Nephron progenitor cell (in vitro differentiated cells): ENCODE measurements around the gene KIAA1958.
A peak's percentile ranks its signal among the peaks of the same experiment; 100 is the strongest.

Experiments used
- DNase-seq: peaks from one replicate; pipeline ENCODE4 v3.0.0; 2021
- H3K27ac Mint-ChIP-seq: 2 replicates; pipeline ENCODE4 v1.8.0; 2021; ENCODE audit warnings: mild to moderate bottlenecking, moderate library complexity, mixed read lengths
- H3K27me3 Mint-ChIP-seq: 2 replicates; pipeline ENCODE4 v1.8.0; 2021; ENCODE audit warnings: mild to moderate bottlenecking, low read depth, mixed read lengths; ENCODE audit not compliant: poor library complexity
- H3K36me3 Mint-ChIP-seq: 2 replicates; pipeline ENCODE4 v1.8.0; 2021; ENCODE audit warnings: low read depth, mixed read lengths
- H3K4me1 Mint-ChIP-seq: 2 replicates; pipeline ENCODE4 v1.8.0; 2021; ENCODE audit warnings: mixed read lengths
- H3K4me3 Mint-ChIP-seq: 2 replicates; pipeline ENCODE4 v1.8.0; 2021; ENCODE audit warnings: mild to moderate bottlenecking, moderate library complexity, mixed read lengths
- H3K9me3 Mint-ChIP-seq: 2 replicates; pipeline ENCODE4 v1.8.0; 2021; ENCODE audit warnings: mild to moderate bottlenecking, moderate library complexity, mixed read lengths
- TF ChIP-seq, protein P1 (sequence below): fragments of 200-600 bp; sonication (generic); IDR thresholded peaks from 2 replicates; pipeline ENCODE4 v1.5.0; 2021; ENCODE audit warnings: antibody characterized with exemption

KIAA1958 gene

DNA sequence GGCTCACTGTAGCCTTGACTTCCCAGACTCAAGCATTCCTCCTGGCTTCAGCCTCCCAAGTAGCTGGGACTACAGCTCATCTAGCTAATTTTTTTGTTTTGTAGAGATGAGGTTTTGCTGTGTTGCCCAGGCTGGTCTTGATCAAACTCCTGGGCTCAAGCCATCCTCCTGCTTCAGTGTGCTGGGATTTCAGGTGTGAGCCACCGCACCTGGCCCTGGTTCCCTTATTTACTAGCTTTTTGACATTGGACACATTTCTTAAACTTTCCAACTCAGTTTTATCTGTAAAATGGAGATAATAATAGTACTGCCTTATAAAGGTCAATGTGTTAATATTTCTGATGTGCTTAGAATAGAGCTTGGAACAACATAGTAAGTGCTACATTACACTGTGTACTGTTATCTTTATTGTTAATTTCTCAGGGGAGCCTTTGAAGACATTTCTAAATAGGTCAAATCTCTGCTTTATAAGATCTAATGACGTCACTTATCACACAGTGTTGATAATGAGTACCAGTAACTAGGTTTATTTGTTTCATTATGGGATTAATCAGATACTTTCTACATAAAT is 66.7 kb downstream of the KIAA1958 start:
- Mint-ChIP-seq H3K27me3 (no peaks in the 10 kb centered on the region), H3K4me3 (no peak overlapping the region), H3K36me3 (peaks cover 22% of the 10 kb centered on the region), H3K9me3 (no peaks in the 10 kb centered on the region), H3K27ac (no peak overlapping the region), H3K4me1 (peaks cover 23% of the 10 kb centered on the region)
- TF ChIP-seq, protein P1, sequence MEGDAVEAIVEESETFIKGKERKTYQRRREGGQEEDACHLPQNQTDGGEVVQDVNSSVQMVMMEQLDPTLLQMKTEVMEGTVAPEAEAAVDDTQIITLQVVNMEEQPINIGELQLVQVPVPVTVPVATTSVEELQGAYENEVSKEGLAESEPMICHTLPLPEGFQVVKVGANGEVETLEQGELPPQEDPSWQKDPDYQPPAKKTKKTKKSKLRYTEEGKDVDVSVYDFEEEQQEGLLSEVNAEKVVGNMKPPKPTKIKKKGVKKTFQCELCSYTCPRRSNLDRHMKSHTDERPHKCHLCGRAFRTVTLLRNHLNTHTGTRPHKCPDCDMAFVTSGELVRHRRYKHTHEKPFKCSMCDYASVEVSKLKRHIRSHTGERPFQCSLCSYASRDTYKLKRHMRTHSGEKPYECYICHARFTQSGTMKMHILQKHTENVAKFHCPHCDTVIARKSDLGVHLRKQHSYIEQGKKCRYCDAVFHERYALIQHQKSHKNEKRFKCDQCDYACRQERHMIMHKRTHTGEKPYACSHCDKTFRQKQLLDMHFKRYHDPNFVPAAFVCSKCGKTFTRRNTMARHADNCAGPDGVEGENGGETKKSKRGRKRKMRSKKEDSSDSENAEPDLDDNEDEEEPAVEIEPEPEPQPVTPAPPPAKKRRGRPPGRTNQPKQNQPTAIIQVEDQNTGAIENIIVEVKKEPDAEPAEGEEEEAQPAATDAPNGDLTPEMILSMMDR: no peak
- DNase-seq: no peak

DNA sequence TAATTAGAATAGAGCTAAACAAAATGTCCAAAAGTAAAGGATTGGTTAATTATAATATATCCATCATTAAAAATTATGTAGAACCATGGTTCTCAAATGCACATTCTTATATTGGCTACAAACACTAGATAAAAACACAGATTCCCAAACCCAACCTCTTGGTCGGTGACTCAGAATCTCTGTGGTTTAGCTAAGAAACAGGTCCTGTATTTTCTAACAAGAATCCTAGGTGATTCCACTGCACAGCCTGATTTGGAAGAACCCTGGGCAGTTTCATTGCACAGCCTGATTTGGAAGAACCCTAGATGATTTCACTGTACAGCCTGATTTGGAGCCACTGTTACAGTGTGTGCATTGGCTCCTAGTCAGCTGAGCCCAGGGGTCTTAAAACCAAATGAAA is 67.9 kb downstream of the KIAA1958 start:
- peaks cover 20% of the 10 kb centered on the region for H3K4me1 Mint-ChIP-seq
- no peak overlapping the region for H3K4me3 Mint-ChIP-seq
- TF ChIP-seq, protein P1: no peak
- no peaks in the 10 kb centered on the region for H3K27me3 Mint-ChIP-seq
- peaks cover 19% of the 10 kb centered on the region for H3K36me3 Mint-ChIP-seq
- H3K27ac Mint-ChIP-seq: no peak overlapping the region
- no peak for DNase-seq
- H3K9me3 Mint-ChIP-seq: no peaks in the 10 kb centered on the region

DNA sequence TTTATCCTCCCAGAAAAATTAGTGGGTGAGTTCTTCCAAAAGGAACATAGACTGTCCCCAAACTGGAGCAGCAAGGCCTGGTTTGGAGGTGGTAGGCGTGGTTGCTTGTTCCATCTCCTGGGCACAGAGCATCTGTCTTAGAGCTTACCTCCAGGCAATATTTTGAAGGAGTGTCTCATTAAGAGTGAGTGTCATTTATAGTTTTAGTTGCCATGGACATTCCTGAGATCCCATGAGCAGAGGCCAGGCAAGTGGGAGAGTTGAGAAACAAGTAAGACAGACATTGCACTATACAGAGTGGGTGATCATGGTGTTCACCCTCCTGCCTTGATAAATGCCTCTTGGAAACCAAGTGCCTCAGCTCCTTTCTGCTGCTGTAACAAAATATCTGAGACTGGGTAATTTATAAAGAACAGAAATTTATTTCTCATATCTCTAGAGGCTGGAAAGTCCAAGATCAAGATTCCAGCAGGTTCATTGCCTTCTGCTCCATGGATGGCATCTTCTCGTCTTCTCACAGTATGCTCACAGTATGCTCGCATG is 68.5 kb downstream of the KIAA1958 start:
- Mint-ChIP-seq H3K36me3 (peaks cover 19% of the 10 kb centered on the region), H3K9me3 (no peaks in the 10 kb centered on the region), H3K4me3 (no peak overlapping the region), H3K4me1 (peaks cover 14% of the 10 kb centered on the region), H3K27me3 (no peaks in the 10 kb centered on the region), H3K27ac (no peak overlapping the region)
- TF ChIP-seq, protein P1: no peak
- DNase-seq: no peak

DNA sequence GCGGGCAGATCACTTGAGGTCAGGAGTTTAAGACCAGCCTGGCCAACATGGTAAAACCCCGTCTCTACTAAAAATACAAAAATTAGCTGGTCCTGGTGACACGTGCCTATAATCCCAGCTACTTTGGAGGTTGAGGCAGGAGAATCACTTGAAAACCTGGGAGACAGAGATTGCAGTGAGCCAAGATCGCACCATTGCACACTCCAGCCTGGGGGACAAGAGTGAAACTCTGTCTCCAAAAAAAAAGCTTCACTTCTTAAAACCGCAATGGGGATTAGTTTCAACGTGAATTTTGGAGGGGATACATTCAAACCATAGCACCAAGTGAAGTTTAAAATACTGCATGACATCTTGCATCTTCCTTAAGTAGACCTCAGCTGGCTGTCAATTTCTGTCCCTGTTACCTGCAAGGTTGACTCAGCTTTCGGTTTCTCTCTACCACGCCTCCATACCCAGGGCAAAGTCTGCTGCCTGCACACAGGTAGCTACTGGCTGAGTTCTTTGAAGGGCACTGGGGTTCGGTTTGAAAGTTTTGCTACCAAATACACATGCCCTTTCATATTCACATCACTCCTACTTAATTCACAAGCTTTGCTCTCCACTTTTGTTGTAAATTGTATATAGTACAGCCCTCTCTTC is 69.3 kb downstream of the KIAA1958 start:
- Mint-ChIP-seq H3K27ac (no peak overlapping the region), H3K4me1 (peaks cover 9% of the 10 kb centered on the region), H3K36me3 (peaks cover 19% of the 10 kb centered on the region), H3K27me3 (no peaks in the 10 kb centered on the region), H3K4me3 (no peak overlapping the region), H3K9me3 (no peaks in the 10 kb centered on the region)
- no peak for DNase-seq
- TF ChIP-seq, protein P1: no peak

DNA sequence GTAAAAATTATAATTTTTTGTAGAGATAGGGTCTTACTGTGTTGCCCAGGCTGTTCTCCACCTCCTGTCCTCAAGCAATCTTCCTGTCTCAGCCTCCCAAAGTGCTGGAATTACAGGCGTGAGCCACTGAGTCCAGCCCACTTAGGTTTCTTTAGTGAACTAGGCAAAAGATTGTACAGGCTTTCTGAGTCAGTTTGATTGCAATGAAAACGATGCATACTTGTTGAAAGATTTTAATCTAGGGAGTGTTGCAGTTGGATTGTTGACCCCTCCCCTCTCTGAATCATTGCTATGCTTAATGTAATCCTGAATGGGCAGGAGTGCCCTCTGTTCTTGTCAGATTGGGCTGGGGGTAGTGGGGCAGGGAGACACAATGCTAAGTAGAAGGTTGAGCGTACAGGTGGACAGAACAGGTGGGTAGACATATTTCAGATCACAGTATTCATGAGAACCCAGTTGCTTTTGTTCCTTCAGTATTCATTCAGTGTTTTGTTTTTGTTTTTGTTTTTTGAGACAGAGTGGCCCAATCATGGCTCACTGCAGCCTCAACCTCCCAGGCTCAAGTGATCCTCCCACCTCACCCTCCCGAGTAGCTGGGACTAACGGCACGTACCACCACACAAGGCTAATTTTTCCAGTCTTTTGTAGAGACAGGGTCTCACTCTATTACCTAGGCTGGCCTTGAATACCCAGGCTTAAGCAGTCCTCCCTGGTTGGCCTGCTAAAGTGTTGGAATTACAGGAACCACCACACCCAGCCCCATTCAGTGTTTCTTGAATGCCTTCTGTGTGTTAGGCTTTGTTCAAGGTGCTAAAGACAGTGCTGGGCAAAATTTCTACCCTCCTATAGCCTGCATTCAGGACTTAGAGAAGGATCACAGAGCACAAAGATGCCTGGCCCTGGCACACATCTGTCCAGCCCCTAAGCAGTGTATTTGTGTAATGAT is 70.1 kb downstream of the KIAA1958 start:
- Mint-ChIP-seq H3K4me1 (peaks cover 3% of the 10 kb centered on the region), H3K4me3 (no peak overlapping the region), H3K9me3 (no peaks in the 10 kb centered on the region), H3K27me3 (no peaks in the 10 kb centered on the region), H3K27ac (peak overlapping the region; percentile 35), H3K36me3 (peaks cover 19% of the 10 kb centered on the region)
- TF ChIP-seq, protein P1: no peak
- DNase-seq: no peak
